GM21360 (cell line): ENCODE measurements around the gene OR10H1.
"Not testable (repeated sequence)": the region's sequence is repeated elsewhere in the genome, so short reads cannot be mapped to it uniquely, and the experiment has no call there.

Experiments used
- ATAC-seq: cut with Tn5 transposase; IDR thresholded peaks from one replicate; pipeline ENCODE4 v1.9.1; 2021; ENCODE audit warnings: mild to moderate bottlenecking, moderate library complexity; ENCODE audit not compliant: unreplicated experiment

Gene OR10H1

GRCh38 chr19:15829306-15829698 is 13.8 kb upstream of the OR10H1 start:
- ATAC-seq: no peak

DNA sequence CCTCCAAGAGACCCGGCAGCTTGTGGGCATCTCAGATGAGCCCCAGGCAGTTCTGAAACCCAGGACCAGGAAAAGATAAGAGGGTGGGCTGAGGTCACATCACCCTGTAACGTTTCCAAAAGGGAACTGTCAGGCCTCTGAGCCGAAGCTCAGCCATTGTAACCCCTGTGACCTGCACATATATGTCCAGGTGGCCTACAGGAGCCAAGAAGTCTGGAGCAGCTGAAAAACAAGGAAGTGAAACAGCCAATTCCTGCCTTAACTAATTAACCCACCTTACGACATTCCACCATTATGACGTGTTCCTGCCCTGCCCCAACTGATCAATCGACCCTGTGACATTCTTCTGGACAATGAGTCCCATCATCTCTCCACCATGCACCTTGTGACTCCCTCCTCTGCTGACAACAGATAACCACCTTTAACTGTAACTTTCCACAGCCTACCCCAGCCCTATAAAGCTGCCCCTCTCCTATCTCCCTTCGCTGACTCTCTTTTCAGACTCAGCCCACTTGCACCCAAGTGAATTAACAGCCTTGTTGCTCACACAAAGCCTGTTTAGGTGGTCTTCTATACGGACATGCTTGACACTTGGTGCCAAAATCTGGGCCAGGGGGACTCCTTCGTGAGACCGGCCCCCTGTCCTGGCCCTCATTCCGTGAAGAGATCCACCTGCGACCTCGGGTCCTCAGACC is 13.3 kb upstream of the OR10H1 start:
- not testable (repeated sequence) for ATAC-seq

DNA sequence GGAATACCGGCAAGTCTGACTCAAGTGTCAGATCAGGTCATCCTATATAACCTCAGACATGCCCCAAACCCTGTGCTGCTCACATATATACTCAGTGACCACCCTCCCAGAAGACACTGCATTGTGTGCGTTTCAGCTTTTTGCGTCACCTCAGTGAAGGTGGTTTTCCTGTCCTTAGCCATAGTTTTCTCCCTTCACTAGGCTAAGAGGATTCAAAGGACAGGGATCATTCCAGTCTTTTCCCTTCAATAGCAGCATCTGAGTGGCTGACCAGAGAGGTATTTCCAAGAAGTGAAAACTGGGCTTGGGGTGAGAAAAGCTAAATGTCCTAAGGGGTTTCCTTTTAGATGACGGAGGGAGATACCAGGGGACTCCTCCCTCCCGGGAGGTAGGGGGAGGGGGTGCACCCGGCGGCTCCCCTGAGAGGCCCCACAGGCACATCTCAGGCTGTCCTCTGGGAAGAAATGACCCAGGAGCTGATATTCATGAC is 12.7 kb upstream of the OR10H1 start:
- no peak for ATAC-seq

- no peak for ATAC-seq
Measured at GRCh38 chr19:15825753-15826152, 10.3 kb upstream of the OR10H1 start.

GRCh38 chr19:15820646-15821045 is 5.2 kb upstream of the OR10H1 start:
- ATAC-seq: no peak

DNA sequence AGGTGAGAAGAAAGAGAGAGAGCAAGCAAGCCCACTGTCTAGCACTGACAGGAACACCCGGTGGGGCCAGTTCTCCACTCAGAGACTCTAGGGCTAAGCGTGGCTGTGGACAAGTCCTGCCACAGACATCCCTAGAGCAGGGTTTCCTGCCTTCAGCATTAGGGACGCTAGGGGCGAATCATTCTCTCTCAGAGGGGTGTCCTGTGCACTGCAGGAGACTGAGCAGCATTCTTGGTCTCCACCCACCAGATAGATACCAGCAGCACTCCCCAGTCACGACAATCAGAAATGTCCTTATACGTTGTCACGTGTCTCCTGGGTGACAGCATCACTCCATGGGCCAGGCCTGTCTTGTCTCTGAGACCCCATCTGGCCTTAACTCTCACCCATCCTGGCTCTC is 1.5 kb downstream of the OR10H1 start:
- ATAC-seq: no peak

GRCh38 chr19:15812060-15812722 is 3.3 kb downstream of the OR10H1 start:
- ATAC-seq: no peak

DNA sequence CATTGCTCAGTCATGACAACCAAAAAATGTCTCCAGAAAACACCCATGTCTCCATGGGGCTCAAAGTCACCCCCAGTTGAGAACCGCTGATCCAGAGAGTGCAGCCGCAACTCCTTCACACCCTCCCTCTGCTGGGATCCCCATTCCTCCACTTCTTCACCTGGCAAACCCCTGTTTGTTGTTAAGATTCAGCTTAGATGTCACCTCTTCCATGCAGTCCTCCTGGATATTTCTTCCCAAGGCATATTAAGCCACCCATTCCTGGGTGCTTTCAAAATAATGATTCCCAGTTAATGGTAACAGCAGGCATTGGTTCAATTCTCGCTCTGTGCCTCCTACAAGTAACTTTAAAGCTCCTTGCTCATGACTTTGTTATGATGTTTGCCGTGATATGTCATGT is 4.0 kb downstream of the OR10H1 start:
- no peak for ATAC-seq

GRCh38 chr19:15810335-15810734 is 5.1 kb downstream of the OR10H1 start:
- ATAC-seq: no peak

GRCh38 chr19:15794279-15794678 is 21.2 kb downstream of the OR10H1 start:
- not testable (repeated sequence) for ATAC-seq

- no peak for ATAC-seq
Measured at GRCh38 chr19:15790096-15790495, 25.4 kb downstream of the OR10H1 start.

- no peak for ATAC-seq
Measured at GRCh38 chr19:15788594-15789270, 26.7 kb downstream of the OR10H1 start.

- no peak for ATAC-seq
Measured at GRCh38 chr19:15787611-15788155, 27.8 kb downstream of the OR10H1 start, which contains the start of gene OR10H5. Gene OR10H5 (plus strand): TSS chr19:15787661. CDS start chr19:15794049, 6,388 bp downstream.

- not testable (repeated sequence) for ATAC-seq
Measured at GRCh38 chr19:15782896-15783295, 32.6 kb downstream of the OR10H1 start.

DNA sequence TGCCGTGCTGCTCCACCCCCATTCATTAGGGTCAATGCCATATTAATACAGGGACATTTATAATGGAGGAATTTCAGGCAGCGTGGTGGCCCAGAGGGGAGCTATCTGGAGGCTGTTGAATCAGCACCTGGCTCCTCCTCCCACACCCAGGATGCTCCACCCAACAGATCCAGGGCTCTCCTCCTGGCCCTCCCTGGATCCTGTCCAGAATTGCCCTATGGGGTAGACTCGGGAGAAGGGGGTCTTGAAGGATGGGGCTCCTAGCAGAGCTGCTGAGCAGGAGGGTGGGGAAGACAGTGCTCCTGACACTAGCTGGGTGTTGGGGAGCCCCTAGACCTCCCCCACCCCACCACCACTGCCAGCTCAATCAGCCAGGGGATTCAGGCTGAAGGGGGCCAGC is 33.3 kb downstream of the OR10H1 start:
- no peak for ATAC-seq

DNA sequence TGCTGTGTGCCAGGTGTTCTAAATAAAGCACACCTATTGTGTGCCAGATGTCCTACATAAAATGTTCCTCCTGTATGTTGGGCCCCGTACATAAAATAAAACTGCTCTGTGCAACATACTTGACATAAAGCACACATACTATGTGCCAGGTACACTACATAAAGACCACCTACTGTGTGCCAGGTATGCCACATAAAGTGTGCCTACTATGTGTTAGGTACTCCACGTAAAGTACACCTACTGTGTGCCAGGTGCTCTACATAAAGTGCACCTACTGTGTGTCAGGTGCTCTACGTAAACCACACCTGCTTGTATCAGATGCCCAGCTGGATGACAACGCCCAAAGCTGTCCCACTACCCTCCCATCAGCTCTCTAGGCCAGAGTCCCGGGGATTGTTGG is 33.8 kb downstream of the OR10H1 start:
- no peak for ATAC-seq

- ATAC-seq: no peak
Measured at GRCh38 chr19:15780610-15781418, 34.6 kb downstream of the OR10H1 start.

DNA sequence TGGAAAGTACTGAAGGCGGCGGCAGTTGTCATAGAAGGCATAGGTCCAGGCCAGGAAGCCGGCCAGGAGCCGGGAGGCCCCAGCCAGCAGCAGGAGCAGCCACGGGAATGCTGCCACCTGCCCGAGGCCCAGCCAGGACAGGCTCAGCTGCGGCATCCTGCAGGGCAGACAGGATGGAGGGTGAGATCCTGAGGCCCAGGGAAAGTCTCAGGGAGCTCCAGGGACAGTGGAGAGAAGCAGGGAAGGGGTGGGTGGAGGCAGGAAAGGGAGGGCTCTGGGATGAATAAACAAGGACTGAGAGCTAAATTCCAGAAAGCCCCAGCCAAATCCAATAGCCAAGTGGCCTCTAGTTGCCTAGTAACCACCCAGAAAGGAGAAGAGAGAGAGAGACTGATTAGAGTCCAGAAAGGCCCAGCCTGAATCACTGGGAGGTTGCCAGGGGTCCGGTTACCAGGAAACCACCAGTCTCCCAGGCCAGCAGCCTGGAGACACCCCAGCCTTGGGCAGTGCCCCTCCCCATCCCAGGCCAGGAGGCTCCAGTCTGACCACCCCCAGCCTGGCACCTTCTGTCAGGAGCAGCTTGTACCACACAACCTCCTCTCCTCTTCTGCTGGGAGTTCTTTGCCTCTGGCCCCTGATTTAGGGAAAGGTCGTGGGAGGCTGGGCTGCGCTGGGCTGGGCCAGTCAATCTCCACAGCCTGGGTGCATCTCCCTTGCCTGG is 35.5 kb downstream of the OR10H1 start:
- no peak for ATAC-seq

GRCh38 chr19:15776991-15777970 is 38.2 kb downstream of the OR10H1 start:
- ATAC-seq: no peak
